ENCODE data around the gene ARRDC2. TPM values are rescaled to one million over a fixed set of nuclear protein-coding genes. Genes with fewer than 3 reads are reported as not detected.

Gene ARRDC2
- total and polyA plus RNA-seq, 2 of the 13 experiments (the other 11 are each of a cell fraction or from before 2014, with no cell fraction given): 2.1 to 3.4 TPM

DNA sequence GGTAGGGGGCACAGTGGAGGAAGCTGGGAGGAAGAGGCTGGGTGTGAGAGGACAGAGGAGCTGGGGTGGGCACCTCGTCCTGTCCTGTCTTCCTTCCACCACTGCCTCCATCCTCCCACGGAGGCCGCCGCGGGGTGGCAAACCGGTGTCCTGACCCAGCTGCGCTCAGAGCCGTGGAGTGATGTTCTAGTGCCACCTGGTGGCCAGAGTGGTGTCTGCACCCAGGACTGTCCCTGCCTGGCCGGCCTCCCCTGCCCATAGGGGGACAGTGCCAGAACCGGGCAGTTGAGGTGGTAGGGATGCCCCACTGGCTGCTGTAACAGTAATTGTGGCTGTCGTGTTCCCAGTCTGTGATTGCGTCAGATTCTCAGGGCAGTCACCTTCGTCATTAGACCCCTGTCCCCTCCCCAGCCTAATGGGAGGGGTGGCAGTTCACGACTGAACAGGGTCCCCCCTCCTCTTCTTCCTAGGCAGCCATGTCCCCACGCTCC is 11.1 kb upstream of the ARRDC2 start (continued):
- TF ChIP-seq ETV5 (CRISPR knock-in tag; IDR thresholded peaks at IDR 0.05; ENCODE audit: borderline replicate concordance) (0 out of 2 replicates have a peak, but pooled peaks have one; percentile 6), SALL1 (CRISPR knock-in tag; IDR thresholded peaks at IDR 0.05) (peak; percentile 54; the same call in 1 of the 2 replicates), HOXA3 (CRISPR knock-in tag; IDR thresholded peaks at IDR 0.05) (0 out of 2 replicates have a peak, but pooled peaks have one; percentile 19), NCOA1 (CRISPR knock-in tag; IDR thresholded peaks at IDR 0.05) (no peak), PCBP2 (optimal IDR thresholded peaks at IDR 0.05; ENCODE audit: low read depth, low read length, poor library complexity, severe bottlenecking) (no peak), ZNF768 (CRISPR knock-in tag; IDR thresholded peaks at IDR 0.05) (peak; percentile 40; the same call in 1 of the 2 replicates)
- TF ChIP-seq, protein P1, sequence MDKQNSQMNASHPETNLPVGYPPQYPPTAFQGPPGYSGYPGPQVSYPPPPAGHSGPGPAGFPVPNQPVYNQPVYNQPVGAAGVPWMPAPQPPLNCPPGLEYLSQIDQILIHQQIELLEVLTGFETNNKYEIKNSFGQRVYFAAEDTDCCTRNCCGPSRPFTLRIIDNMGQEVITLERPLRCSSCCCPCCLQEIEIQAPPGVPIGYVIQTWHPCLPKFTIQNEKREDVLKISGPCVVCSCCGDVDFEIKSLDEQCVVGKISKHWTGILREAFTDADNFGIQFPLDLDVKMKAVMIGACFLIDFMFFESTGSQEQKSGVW (CRISPR knock-in tag; IDR thresholded peaks at IDR 0.05; ENCODE audit: borderline replicate concordance): no peak
- TF ChIP-seq, protein P2, sequence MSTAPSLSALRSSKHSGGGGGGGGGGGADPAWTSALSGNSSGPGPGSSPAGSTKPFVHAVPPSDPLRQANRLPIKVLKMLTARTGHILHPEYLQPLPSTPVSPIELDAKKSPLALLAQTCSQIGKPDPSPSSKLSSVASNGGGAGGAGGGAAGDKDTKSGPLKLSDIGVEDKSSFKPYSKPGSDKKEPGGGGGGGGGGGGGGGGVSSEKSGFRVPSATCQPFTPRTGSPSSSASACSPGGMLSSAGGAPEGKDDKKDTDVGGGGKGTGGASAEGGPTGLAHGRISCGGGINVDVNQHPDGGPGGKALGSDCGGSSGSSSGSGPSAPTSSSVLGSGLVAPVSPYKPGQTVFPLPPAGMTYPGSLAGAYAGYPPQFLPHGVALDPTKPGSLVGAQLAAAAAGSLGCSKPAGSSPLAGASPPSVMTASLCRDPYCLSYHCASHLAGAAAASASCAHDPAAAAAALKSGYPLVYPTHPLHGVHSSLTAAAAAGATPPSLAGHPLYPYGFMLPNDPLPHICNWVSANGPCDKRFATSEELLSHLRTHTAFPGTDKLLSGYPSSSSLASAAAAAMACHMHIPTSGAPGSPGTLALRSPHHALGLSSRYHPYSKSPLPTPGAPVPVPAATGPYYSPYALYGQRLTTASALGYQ (CRISPR knock-in tag; IDR thresholded peaks at IDR 0.05): no peak
- TF ChIP-seq, protein P3, sequence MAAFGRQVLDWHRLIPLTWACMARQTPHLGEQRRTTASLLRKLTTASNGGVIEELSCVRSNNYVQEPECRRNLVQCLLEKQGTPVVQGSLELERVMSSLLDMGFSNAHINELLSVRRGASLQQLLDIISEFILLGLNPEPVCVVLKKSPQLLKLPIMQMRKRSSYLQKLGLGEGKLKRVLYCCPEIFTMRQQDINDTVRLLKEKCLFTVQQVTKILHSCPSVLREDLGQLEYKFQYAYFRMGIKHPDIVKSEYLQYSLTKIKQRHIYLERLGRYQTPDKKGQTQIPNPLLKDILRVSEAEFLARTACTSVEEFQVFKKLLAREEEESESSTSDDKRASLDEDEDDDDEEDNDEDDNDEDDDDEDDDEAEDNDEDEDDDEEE (CRISPR knock-in tag; IDR thresholded peaks at IDR 0.05): 0 out of 2 replicates have a peak, but pooled peaks have one; percentile 35
- TF ChIP-seq, protein P4, sequence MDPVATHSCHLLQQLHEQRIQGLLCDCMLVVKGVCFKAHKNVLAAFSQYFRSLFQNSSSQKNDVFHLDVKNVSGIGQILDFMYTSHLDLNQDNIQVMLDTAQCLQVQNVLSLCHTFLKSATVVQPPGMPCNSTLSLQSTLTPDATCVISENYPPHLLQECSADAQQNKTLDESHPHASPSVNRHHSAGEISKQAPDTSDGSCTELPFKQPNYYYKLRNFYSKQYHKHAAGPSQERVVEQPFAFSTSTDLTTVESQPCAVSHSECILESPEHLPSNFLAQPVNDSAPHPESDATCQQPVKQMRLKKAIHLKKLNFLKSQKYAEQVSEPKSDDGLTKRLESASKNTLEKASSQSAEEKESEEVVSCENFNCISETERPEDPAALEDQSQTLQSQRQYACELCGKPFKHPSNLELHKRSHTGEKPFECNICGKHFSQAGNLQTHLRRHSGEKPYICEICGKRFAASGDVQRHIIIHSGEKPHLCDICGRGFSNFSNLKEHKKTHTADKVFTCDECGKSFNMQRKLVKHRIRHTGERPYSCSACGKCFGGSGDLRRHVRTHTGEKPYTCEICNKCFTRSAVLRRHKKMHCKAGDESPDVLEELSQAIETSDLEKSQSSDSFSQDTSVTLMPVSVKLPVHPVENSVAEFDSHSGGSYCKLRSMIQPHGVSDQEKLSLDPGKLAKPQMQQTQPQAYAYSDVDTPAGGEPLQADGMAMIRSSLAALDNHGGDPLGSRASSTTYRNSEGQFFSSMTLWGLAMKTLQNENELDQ (CRISPR knock-in tag; IDR thresholded peaks at IDR 0.05; ENCODE audit: borderline replicate concordance): no peak
- TF ChIP-seq, protein P5, sequence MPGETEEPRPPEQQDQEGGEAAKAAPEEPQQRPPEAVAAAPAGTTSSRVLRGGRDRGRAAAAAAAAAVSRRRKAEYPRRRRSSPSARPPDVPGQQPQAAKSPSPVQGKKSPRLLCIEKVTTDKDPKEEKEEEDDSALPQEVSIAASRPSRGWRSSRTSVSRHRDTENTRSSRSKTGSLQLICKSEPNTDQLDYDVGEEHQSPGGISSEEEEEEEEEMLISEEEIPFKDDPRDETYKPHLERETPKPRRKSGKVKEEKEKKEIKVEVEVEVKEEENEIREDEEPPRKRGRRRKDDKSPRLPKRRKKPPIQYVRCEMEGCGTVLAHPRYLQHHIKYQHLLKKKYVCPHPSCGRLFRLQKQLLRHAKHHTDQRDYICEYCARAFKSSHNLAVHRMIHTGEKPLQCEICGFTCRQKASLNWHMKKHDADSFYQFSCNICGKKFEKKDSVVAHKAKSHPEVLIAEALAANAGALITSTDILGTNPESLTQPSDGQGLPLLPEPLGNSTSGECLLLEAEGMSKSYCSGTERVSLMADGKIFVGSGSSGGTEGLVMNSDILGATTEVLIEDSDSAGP (CRISPR knock-in tag; IDR thresholded peaks at IDR 0.05; ENCODE audit: borderline replicate concordance): peak; percentile 63; the same call in 1 of the 2 replicates
- TF ChIP-seq, protein P6, sequence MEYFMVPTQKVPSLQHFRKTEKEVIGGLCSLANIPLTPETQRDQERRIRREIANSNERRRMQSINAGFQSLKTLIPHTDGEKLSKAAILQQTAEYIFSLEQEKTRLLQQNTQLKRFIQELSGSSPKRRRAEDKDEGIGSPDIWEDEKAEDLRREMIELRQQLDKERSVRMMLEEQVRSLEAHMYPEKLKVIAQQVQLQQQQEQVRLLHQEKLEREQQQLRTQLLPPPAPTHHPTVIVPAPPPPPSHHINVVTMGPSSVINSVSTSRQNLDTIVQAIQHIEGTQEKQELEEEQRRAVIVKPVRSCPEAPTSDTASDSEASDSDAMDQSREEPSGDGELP (IDR thresholded peaks at IDR 0.05; ENCODE audit: borderline replicate concordance, low read depth): peak; percentile 51; the same call in 1 of the 2 replicates
- TF ChIP-seq, protein P7, sequence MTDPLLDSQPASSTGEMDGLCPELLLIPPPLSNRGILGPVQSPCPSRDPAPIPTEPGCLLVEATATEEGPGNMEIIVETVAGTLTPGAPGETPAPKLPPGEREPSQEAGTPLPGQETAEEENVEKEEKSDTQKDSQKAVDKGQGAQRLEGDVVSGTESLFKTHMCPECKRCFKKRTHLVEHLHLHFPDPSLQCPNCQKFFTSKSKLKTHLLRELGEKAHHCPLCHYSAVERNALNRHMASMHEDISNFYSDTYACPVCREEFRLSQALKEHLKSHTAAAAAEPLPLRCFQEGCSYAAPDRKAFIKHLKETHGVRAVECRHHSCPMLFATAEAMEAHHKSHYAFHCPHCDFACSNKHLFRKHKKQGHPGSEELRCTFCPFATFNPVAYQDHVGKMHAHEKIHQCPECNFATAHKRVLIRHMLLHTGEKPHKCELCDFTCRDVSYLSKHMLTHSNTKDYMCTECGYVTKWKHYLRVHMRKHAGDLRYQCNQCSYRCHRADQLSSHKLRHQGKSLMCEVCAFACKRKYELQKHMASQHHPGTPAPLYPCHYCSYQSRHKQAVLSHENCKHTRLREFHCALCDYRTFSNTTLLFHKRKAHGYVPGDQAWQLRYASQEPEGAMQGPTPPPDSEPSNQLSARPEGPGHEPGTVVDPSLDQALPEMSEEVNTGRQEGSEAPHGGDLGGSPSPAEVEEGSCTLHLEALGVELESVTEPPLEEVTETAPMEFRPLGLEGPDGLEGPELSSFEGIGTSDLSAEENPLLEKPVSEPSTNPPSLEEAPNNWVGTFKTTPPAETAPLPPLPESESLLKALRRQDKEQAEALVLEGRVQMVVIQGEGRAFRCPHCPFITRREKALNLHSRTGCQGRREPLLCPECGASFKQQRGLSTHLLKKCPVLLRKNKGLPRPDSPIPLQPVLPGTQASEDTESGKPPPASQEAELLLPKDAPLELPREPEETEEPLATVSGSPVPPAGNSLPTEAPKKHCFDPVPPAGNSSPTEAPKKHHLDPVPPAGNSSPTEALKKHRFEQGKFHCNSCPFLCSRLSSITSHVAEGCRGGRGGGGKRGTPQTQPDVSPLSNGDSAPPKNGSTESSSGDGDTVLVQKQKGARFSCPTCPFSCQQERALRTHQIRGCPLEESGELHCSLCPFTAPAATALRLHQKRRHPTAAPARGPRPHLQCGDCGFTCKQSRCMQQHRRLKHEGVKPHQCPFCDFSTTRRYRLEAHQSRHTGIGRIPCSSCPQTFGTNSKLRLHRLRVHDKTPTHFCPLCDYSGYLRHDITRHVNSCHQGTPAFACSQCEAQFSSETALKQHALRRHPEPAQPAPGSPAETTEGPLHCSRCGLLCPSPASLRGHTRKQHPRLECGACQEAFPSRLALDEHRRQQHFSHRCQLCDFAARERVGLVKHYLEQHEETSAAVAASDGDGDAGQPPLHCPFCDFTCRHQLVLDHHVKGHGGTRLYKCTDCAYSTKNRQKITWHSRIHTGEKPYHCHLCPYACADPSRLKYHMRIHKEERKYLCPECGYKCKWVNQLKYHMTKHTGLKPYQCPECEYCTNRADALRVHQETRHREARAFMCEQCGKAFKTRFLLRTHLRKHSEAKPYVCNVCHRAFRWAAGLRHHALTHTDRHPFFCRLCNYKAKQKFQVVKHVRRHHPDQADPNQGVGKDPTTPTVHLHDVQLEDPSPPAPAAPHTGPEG (CRISPR knock-in tag; IDR thresholded peaks at IDR 0.05): no peak
